Osteoblast (primary cell): ENCODE measurements around the gene CEP57L1. TPM values are rescaled to one million over a fixed set of nuclear protein-coding genes. Genes with fewer than 3 reads are reported as not detected.
A peak's percentile ranks its signal among the peaks of the same experiment; 100 is the strongest.

Source experiments
- DNase-seq: peaks from one replicate; pipeline ENCODE4 v3.0.0; 2011; ENCODE audit warnings: low spot score, mixed read lengths; ENCODE audit not compliant: insufficient read length; ENCODE audit errors: missing footprints
- H2AFZ ChIP-seq: 2 replicates; pipeline ENCODE4 v1.6.0; 2011; ENCODE audit warnings: mild to moderate bottlenecking, low read length
- H3K27ac ChIP-seq: 2 replicates; pipeline ENCODE4 v1.5.1; 2011; ENCODE audit warnings: mild to moderate bottlenecking, low read depth, low read length, moderate library complexity
- H3K27me3 ChIP-seq: 2 replicates; pipeline ENCODE4 v1.6.0; 2012; ENCODE audit warnings: mild to moderate bottlenecking, control low read depth, inconsistent platforms, low read length, moderate library complexity; ENCODE audit not compliant: insufficient read depth
- H3K36me3 ChIP-seq: 2 replicates; pipeline ENCODE4 v1.5.1; 2011; ENCODE audit warnings: mild to moderate bottlenecking, low read length, control low read depth, moderate library complexity; ENCODE audit not compliant: insufficient read depth
- H3K4me1 ChIP-seq: 2 replicates; pipeline ENCODE4 v1.5.1; 2011; ENCODE audit warnings: mild to moderate bottlenecking, low read length, control low read depth, moderate library complexity; ENCODE audit not compliant: insufficient read depth
- H3K4me2 ChIP-seq: 2 replicates; pipeline ENCODE4 v1.6.0; 2011; ENCODE audit warnings: mild to moderate bottlenecking, low read length; ENCODE audit not compliant: insufficient read depth
- H3K4me3 ChIP-seq: fragments of 200-600 bp; sonication (generic); 3 replicates; pipeline ENCODE4 v1.5.1; 2012; ENCODE audit warnings: mild to moderate bottlenecking, low read length, inconsistent platforms; ENCODE audit not compliant: insufficient read depth
- H3K79me2 ChIP-seq: 2 replicates; pipeline ENCODE4 v1.6.0; 2012; ENCODE audit warnings: mild to moderate bottlenecking, low read length, control low read depth, inconsistent platforms; ENCODE audit not compliant: insufficient read depth
- H3K9me3 ChIP-seq: 2 replicates; pipeline ENCODE4 v1.5.1; 2011; ENCODE audit warnings: low read depth, low read length, control low read depth
- H4K20me1 ChIP-seq: 2 replicates; pipeline ENCODE4 v1.6.0; 2012; ENCODE audit warnings: mild to moderate bottlenecking, low read length, control low read depth; ENCODE audit not compliant: insufficient read depth
- total RNA-seq: library from RNA; depleted of rRNA; stranded (reverse); fragments of >200 nt; gene quantifications from 2 replicates; pipeline ENCODE4 v1.2.3, GENCODE V29; 2012
- TF ChIP-seq, protein P1 (sequence below): IDR thresholded peaks from 2 replicates; pipeline ENCODE4 v1.5.1; 2011; ENCODE audit warnings: mild to moderate bottlenecking, low read depth, low read length, moderate library complexity; ENCODE audit errors: extremely low read depth

Gene CEP57L1
- total RNA-seq, 1 donor, result 17.7 TPM

GRCh38 chr6:109093732-109094415 is 1.4 kb upstream of the CEP57L1 start:
- peak overlapping the region; percentile 90 for H2AFZ ChIP-seq
- peak overlapping the region; percentile 89 for H3K4me3 ChIP-seq
- peaks cover 8% of the 10 kb centered on the region for H4K20me1 ChIP-seq
- peaks cover 73% of the 10 kb centered on the region for H3K79me2 ChIP-seq
- no peaks in the 10 kb centered on the region for H3K36me3 ChIP-seq
- H3K4me1 ChIP-seq, result peaks cover 16% of the 10 kb centered on the region
- peak overlapping the region; percentile 98 for H3K4me2 ChIP-seq
- no peaks in the 10 kb centered on the region for H3K27me3 ChIP-seq
- TF ChIP-seq, protein P1, sequence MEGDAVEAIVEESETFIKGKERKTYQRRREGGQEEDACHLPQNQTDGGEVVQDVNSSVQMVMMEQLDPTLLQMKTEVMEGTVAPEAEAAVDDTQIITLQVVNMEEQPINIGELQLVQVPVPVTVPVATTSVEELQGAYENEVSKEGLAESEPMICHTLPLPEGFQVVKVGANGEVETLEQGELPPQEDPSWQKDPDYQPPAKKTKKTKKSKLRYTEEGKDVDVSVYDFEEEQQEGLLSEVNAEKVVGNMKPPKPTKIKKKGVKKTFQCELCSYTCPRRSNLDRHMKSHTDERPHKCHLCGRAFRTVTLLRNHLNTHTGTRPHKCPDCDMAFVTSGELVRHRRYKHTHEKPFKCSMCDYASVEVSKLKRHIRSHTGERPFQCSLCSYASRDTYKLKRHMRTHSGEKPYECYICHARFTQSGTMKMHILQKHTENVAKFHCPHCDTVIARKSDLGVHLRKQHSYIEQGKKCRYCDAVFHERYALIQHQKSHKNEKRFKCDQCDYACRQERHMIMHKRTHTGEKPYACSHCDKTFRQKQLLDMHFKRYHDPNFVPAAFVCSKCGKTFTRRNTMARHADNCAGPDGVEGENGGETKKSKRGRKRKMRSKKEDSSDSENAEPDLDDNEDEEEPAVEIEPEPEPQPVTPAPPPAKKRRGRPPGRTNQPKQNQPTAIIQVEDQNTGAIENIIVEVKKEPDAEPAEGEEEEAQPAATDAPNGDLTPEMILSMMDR, result no peak
- H3K27ac ChIP-seq, result peak overlapping the region; percentile 99
- no peak for DNase-seq
- no peaks in the 10 kb centered on the region for H3K9me3 ChIP-seq

DNA sequence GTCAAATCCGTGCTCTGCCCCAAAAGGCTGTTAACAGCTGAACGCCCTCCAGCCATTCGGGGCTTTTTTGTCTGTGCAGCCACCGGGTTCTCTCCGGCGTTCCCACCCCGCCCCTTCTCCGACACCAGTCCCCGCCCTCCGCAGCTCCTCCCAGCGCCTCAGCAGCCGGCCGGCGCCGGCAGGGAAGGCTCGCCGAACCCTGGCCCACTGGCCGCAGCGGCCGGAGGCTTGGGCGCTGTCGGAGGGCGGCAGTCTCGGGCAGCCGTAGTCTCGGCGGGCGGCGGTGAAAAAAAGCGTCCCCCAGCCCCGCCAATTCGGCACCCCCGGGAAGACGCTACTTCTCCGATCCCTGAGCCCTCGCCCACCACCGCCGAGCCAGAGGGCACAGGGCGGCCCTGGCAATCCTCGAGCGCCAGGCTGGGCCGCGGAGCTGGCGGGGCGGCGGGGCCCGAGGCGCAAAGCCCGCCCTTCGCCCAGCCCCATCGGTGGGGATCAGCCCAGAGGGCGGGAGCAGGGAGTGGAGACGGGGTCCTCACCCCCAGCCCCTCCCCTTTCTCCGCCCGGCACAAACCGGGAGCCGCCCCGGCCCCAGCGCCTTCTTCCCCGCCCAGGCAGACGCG is 781 bp upstream of the CEP57L1 start, which contains the start of gene SESN1:
SESN1 (minus strand) TSS at position 431 of the 620 bp plus-strand sequence. CDS start 773 bp downstream, outside the sequence.
- Histone ChIP-seq H3K4me3 (peak within 1 kb of the TSS; percentile 89), H2AFZ (peak within 1 kb of the TSS; percentile 98), H3K4me1 (peaks cover 16% of the 10 kb centered on the region), H3K27ac (peak within 1 kb of the TSS; percentile 99), H3K4me2 (peak within 1 kb of the TSS; percentile 98), H3K36me3 (no peaks in the 10 kb centered on the region), H3K27me3 (no peaks in the 10 kb centered on the region), H4K20me1 (peaks cover 8% of the 10 kb centered on the region), H3K79me2 (peaks cover 73% of the 10 kb centered on the region), H3K9me3 (no peaks in the 10 kb centered on the region)
- DNase-seq, result peak; percentile 98
- TF ChIP-seq, protein P1, result no peak

GRCh38 chr6:109095835-109096084 is 453 bp downstream of the CEP57L1 start:
- H3K79me2 ChIP-seq, result peaks cover 71% of the 10 kb centered on the region
- no peak for DNase-seq

GRCh38 chr6:109096208-109096607 is 901 bp downstream of the CEP57L1 start:
- Histone ChIP-seq H3K79me2 (peaks cover 71% of the 10 kb centered on the region), H3K4me3 (peak overlapping the region; percentile 89), H2AFZ (no peak overlapping the region), H3K36me3 (peaks cover 5% of the 10 kb centered on the region), H3K4me1 (peaks cover 16% of the 10 kb centered on the region), H3K9me3 (no peaks in the 10 kb centered on the region), H3K4me2 (peak overlapping the region; percentile 98), H4K20me1 (peaks cover 8% of the 10 kb centered on the region), H3K27ac (peak overlapping the region; percentile 99), H3K27me3 (no peaks in the 10 kb centered on the region)
- TF ChIP-seq, protein P1, result no peak
- peak; percentile 56 for DNase-seq

More at GRCh38 chr6:109095835-109096084, 453 bp downstream of the CEP57L1 start:
- peaks cover 5% of the 10 kb centered on the region for H3K36me3 ChIP-seq
- no peaks in the 10 kb centered on the region for H3K9me3 ChIP-seq
- H3K27ac ChIP-seq, result peak overlapping the region; percentile 99
- peak overlapping the region; percentile 98 for H2AFZ ChIP-seq
- H3K4me1 ChIP-seq, result peaks cover 16% of the 10 kb centered on the region
- peak overlapping the region; percentile 89 for H3K4me3 ChIP-seq
- peak overlapping the region; percentile 98 for H3K4me2 ChIP-seq
- H4K20me1 ChIP-seq, result peaks cover 8% of the 10 kb centered on the region
- TF ChIP-seq, protein P1, result no peak
- no peaks in the 10 kb centered on the region for H3K27me3 ChIP-seq
